ENCODE data around the gene ZSWIM4. TPM values are rescaled to one million over a fixed set of nuclear protein-coding genes. Genes with fewer than 3 reads are reported as not detected.

Gene ZSWIM4
- polyA plus RNA-seq, 1 donor from 2014 or later: 4.7 TPM

- Histone ChIP-seq H2AFZ (ENCODE audit: low read depth, low read length) (no peak overlapping the region), H3F3A (ENCODE audit: insufficient read depth, low read length, poor library complexity, severe bottlenecking) (no peaks in the 10 kb centered on the region), H3K4me3 (ENCODE audit: low read length) (no peak overlapping the region), H3K79me2 (replicated peaks; ENCODE audit: insufficient read depth, low read length) (no peaks in the 10 kb centered on the region), H3K27me3 (ENCODE audit: insufficient read depth, low read depth, low read length) (no peaks in the 10 kb centered on the region), H4K20me1 (ENCODE audit: insufficient read depth) (no peaks in the 10 kb centered on the region), H3K9me3 (ENCODE audit: low read length) (no peaks in the 10 kb centered on the region), H3K4me2 (ENCODE audit: low read length) (no peak overlapping the region), H3K27ac (ENCODE audit: low read length) (no peak overlapping the region), H3K9me2 (ENCODE audit: insufficient read depth, low read length) (no peaks in the 10 kb centered on the region), H3K36me3 (ENCODE audit: insufficient read depth, low read length) (no peaks in the 10 kb centered on the region), H3K9ac (ENCODE audit: low read length) (no peak overlapping the region)
- TF ChIP-seq TAF1 (IDR thresholded peaks at IDR 0.05; ENCODE audit: low read depth) (no peak), CTCF (IDR thresholded peaks at IDR 0.05; ENCODE audit: poor library complexity, severe bottlenecking) (no peak), MXI1 (conservative IDR thresholded peaks at IDR 0.05; ENCODE audit: poor library complexity, severe bottlenecking) (no peak), POLR2AphosphoS5 (IDR thresholded peaks at IDR 0.05) (no peak), EZH2 (IDR thresholded peaks at IDR 0.05; ENCODE audit: borderline replicate concordance, insufficient read depth, low read length, poor library complexity, severe bottlenecking) (no peak), SMC3 (conservative IDR thresholded peaks at IDR 0.05; ENCODE audit: poor library complexity) (no peak), RAD21 (conservative IDR thresholded peaks at IDR 0.05) (no peak), EP300 (conservative IDR thresholded peaks at IDR 0.05; ENCODE audit: poor library complexity, severe bottlenecking) (no peak)
- TF ChIP-seq, protein P1, sequence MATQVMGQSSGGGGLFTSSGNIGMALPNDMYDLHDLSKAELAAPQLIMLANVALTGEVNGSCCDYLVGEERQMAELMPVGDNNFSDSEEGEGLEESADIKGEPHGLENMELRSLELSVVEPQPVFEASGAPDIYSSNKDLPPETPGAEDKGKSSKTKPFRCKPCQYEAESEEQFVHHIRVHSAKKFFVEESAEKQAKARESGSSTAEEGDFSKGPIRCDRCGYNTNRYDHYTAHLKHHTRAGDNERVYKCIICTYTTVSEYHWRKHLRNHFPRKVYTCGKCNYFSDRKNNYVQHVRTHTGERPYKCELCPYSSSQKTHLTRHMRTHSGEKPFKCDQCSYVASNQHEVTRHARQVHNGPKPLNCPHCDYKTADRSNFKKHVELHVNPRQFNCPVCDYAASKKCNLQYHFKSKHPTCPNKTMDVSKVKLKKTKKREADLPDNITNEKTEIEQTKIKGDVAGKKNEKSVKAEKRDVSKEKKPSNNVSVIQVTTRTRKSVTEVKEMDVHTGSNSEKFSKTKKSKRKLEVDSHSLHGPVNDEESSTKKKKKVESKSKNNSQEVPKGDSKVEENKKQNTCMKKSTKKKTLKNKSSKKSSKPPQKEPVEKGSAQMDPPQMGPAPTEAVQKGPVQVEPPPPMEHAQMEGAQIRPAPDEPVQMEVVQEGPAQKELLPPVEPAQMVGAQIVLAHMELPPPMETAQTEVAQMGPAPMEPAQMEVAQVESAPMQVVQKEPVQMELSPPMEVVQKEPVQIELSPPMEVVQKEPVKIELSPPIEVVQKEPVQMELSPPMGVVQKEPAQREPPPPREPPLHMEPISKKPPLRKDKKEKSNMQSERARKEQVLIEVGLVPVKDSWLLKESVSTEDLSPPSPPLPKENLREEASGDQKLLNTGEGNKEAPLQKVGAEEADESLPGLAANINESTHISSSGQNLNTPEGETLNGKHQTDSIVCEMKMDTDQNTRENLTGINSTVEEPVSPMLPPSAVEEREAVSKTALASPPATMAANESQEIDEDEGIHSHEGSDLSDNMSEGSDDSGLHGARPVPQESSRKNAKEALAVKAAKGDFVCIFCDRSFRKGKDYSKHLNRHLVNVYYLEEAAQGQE (IDR thresholded peaks at IDR 0.05; ENCODE audit: borderline replicate concordance): no peak
These were observed 13.6 kb downstream of the ZSWIM4 start for GRCh38 chr19:13808856-13809255.

GRCh38 chr19:13812544-13812943 is 17.3 kb downstream of the ZSWIM4 start:
- no peak overlapping the region for H3K4me3 ChIP-seq (ENCODE audit: low read length)
- no peaks in the 10 kb centered on the region for H3K36me3 ChIP-seq (ENCODE audit: insufficient read depth, low read length)
- no peaks in the 10 kb centered on the region for H3F3A ChIP-seq (ENCODE audit: insufficient read depth, low read length, poor library complexity, severe bottlenecking)
- no peak overlapping the region for H3K4me2 ChIP-seq (ENCODE audit: low read length)
- H3K9me3 ChIP-seq (ENCODE audit: low read length): no peaks in the 10 kb centered on the region
- H2AFZ ChIP-seq (ENCODE audit: low read depth, low read length): no peak overlapping the region
- no peak overlapping the region for H3K9ac ChIP-seq (ENCODE audit: low read length)
- no peaks in the 10 kb centered on the region for H4K20me1 ChIP-seq (ENCODE audit: insufficient read depth)
- no peaks in the 10 kb centered on the region for H3K79me2 ChIP-seq (replicated peaks; ENCODE audit: insufficient read depth, low read length)
- H3K27ac ChIP-seq (ENCODE audit: low read length): no peak overlapping the region
- no peaks in the 10 kb centered on the region for H3K27me3 ChIP-seq (ENCODE audit: insufficient read depth, low read depth, low read length)
- no peaks in the 10 kb centered on the region for H3K9me2 ChIP-seq (ENCODE audit: insufficient read depth, low read length)
- TF ChIP-seq MXI1 (conservative IDR thresholded peaks at IDR 0.05; ENCODE audit: poor library complexity, severe bottlenecking): no peak
- TF ChIP-seq EZH2 (IDR thresholded peaks at IDR 0.05; ENCODE audit: borderline replicate concordance, insufficient read depth, low read length, poor library complexity, severe bottlenecking): no peak
- TF ChIP-seq EP300 (conservative IDR thresholded peaks at IDR 0.05; ENCODE audit: poor library complexity, severe bottlenecking): no peak
- no peak for TF ChIP-seq RAD21 (conservative IDR thresholded peaks at IDR 0.05)
- TF ChIP-seq CTCF (IDR thresholded peaks at IDR 0.05; ENCODE audit: poor library complexity, severe bottlenecking): no peak
- no peak for TF ChIP-seq POLR2AphosphoS5 (IDR thresholded peaks at IDR 0.05)
- TF ChIP-seq TAF1 (IDR thresholded peaks at IDR 0.05; ENCODE audit: low read depth): no peak
- TF ChIP-seq, protein P1 (IDR thresholded peaks at IDR 0.05; ENCODE audit: borderline replicate concordance): no peak
- no peak for TF ChIP-seq SMC3 (conservative IDR thresholded peaks at IDR 0.05; ENCODE audit: poor library complexity)

All from neural cell (in vitro differentiated cells).